H9 (cell line): ENCODE data around the gene CLUH. TPM values are rescaled to one million over a fixed set of nuclear protein-coding genes. Genes with fewer than 3 reads are reported as not detected.

Experiments
- DNase-seq: peaks from one replicate; pipeline ENCODE4 v3.0.0-alpha.2; 2017
- H2AFZ ChIP-seq: one replicate; pipeline ENCODE4 v1.6.1; 2013; ENCODE audit warnings: mild to moderate bottlenecking, low read length, control low read depth, moderate library complexity
- H2AK5ac ChIP-seq: 2 replicates; pipeline ENCODE4 v1.6.1; 2013; ENCODE audit warnings: low read length, control low read depth, mixed read lengths; ENCODE audit not compliant: insufficient read length
- H2BK120ac ChIP-seq: one replicate; pipeline ENCODE4 v1.6.1; 2013; ENCODE audit warnings: low read depth, mild to moderate bottlenecking, low read length, control low read depth, inconsistent platforms; ENCODE audit not compliant: poor library complexity, severe bottlenecking
- H2BK12ac ChIP-seq: 2 replicates; pipeline ENCODE4 v1.6.1; 2013; ENCODE audit warnings: low read length, control low read depth, mixed read lengths, low read depth; ENCODE audit not compliant: insufficient read length
- H2BK15ac ChIP-seq: 2 replicates; pipeline ENCODE4 v1.6.1; 2013; ENCODE audit warnings: low read depth, low read length, control low read depth
- H2BK20ac ChIP-seq: one replicate; pipeline ENCODE4 v1.6.1; 2013; ENCODE audit warnings: low read depth, mild to moderate bottlenecking, low read length, control low read depth, inconsistent platforms; ENCODE audit not compliant: poor library complexity, severe bottlenecking
- H2BK5ac ChIP-seq: 2 replicates; pipeline ENCODE4 v1.6.1; 2013; ENCODE audit warnings: low read length, control low read depth, mixed read lengths; ENCODE audit not compliant: insufficient read length
- H3K14ac ChIP-seq: 2 replicates; pipeline ENCODE4 v1.6.1; 2013; ENCODE audit warnings: low read length, control low read depth; ENCODE audit not compliant: insufficient read depth
- H3K18ac ChIP-seq: 2 replicates; pipeline ENCODE4 v1.6.1; 2013; ENCODE audit warnings: low read depth, mild to moderate bottlenecking, mixed read lengths, low read length, control low read depth; ENCODE audit not compliant: insufficient read length
- H3K23ac ChIP-seq: 2 replicates; pipeline ENCODE4 v1.6.1; 2013; ENCODE audit warnings: low read length, control low read depth, mixed read lengths, low read depth; ENCODE audit not compliant: insufficient read length
- H3K23me2 ChIP-seq: 2 replicates; pipeline ENCODE4 v1.6.1; 2013; ENCODE audit warnings: low read depth, mild to moderate bottlenecking, mixed read lengths, low read length, control low read depth; ENCODE audit not compliant: insufficient read length, poor library complexity, severe bottlenecking
- H3K27ac ChIP-seq: 2 replicates; pipeline ENCODE4 v1.5.1; 2013; ENCODE audit warnings: low read length, control low read depth, mixed read lengths, low read depth; ENCODE audit not compliant: insufficient read length
- H3K27me3 ChIP-seq: 2 replicates; pipeline ENCODE4 v1.6.1; 2013; ENCODE audit warnings: low read length, control low read depth, inconsistent platforms; ENCODE audit not compliant: insufficient read depth
- H3K4ac ChIP-seq: 2 replicates; pipeline ENCODE4 v1.6.1; 2013; ENCODE audit warnings: low read depth, mild to moderate bottlenecking, control low read depth, inconsistent platforms, low read length, moderate library complexity
- H3K4me1 ChIP-seq: 2 replicates; pipeline ENCODE4 v1.6.1; 2013; ENCODE audit warnings: low read length, control low read depth, inconsistent platforms; ENCODE audit not compliant: insufficient read depth
- H3K4me2 ChIP-seq: 2 replicates; pipeline ENCODE4 v1.6.1; 2013; ENCODE audit warnings: low read length, control low read depth, mixed read lengths; ENCODE audit not compliant: insufficient read length, insufficient read depth
- H3K56ac ChIP-seq: 2 replicates; pipeline ENCODE4 v1.6.1; 2013; ENCODE audit warnings: low read depth, mild to moderate bottlenecking, mixed read lengths, low read length, control low read depth; ENCODE audit not compliant: insufficient read length
- H3K79me1 ChIP-seq: 2 replicates; pipeline ENCODE4 v1.6.1; 2013; ENCODE audit warnings: low read depth, mild to moderate bottlenecking, moderate library complexity, low read length, control low read depth, inconsistent platforms; ENCODE audit not compliant: insufficient read depth, poor library complexity, severe bottlenecking
- H3K79me2 ChIP-seq: 2 replicates; pipeline ENCODE4 v1.6.1; 2013; ENCODE audit warnings: low read length, control low read depth, inconsistent platforms; ENCODE audit not compliant: insufficient read depth
- H3K9ac ChIP-seq: 2 replicates; pipeline ENCODE4 v1.6.1; 2013; ENCODE audit warnings: low read length, control low read depth, mixed read lengths; ENCODE audit not compliant: insufficient read length; ENCODE audit errors: extremely low read depth
- H3K9me3 ChIP-seq: one replicate; pipeline ENCODE4 v1.6.1; 2013; ENCODE audit warnings: low read depth, low read length, inconsistent platforms; ENCODE audit not compliant: control insufficient read depth
- H3T11ph ChIP-seq: one replicate; pipeline ENCODE4 v1.6.1; 2013; ENCODE audit warnings: mild to moderate bottlenecking, low read length, control low read depth, inconsistent platforms
- H4K20me1 ChIP-seq: one replicate; pipeline ENCODE4 v1.6.1; 2013; ENCODE audit not compliant: control insufficient read depth, insufficient read length, insufficient read depth
- H4K5ac ChIP-seq: 2 replicates; pipeline ENCODE4 v1.6.1; 2013; ENCODE audit warnings: low read depth, mild to moderate bottlenecking, mixed read lengths, low read length, control low read depth; ENCODE audit not compliant: insufficient read length
- H4K8ac ChIP-seq: replicated peaks from 2 replicates; pipeline ENCODE4 v1.6.1; 2013; ENCODE audit warnings: low read length, control low read depth, mixed read lengths, low read depth; ENCODE audit not compliant: insufficient read length
- H4K91ac ChIP-seq: 2 replicates; pipeline ENCODE4 v1.6.1; 2013; ENCODE audit warnings: low read depth, mild to moderate bottlenecking, moderate library complexity, mixed read lengths, low read length, control low read depth; ENCODE audit not compliant: insufficient read length
- H3K27ac Mint-ChIP-seq, 3 experiments: 2 replicates in 2 of 3; 3 replicates in 1 of 3; pipeline ENCODE4 v1.8.0; 2020 to 2021; ENCODE audit warnings: mixed read lengths in 3 of 3, mild to moderate bottlenecking in 1 of 3, moderate library complexity in 1 of 3
- H3K27me3 Mint-ChIP-seq: 2 replicates; pipeline ENCODE4 v1.8.0; 2021; ENCODE audit warnings: low read depth, mild to moderate bottlenecking, moderate library complexity, mixed read lengths
- H3K36me3 Mint-ChIP-seq, 3 experiments: 2 replicates in 2 of 3; 3 replicates in 1 of 3; pipeline ENCODE4 v1.8.0; 2020 to 2021; ENCODE audit warnings: low read depth in 3 of 3, mixed read lengths in 3 of 3; ENCODE audit not compliant: insufficient read depth in 1 of 3
- H3K4me1 Mint-ChIP-seq, 2 experiments: 2 replicates each; pipeline ENCODE4 v1.8.0; 2020; ENCODE audit warnings: mixed read lengths in 2 of 2
- H3K4me3 Mint-ChIP-seq, 2 experiments: 2 replicates in 1 of 2; 3 replicates in 1 of 2; pipeline ENCODE4 v1.8.0; 2020 to 2021; ENCODE audit warnings: mild to moderate bottlenecking in 2 of 2, mixed read lengths in 2 of 2, moderate library complexity in 1 of 2
- H3K9me3 Mint-ChIP-seq, 2 experiments: 2 replicates in 1 of 2; 3 replicates in 1 of 2; pipeline ENCODE4 v1.8.0; 2020; ENCODE audit warnings: mild to moderate bottlenecking in 2 of 2, mixed read lengths in 2 of 2, moderate library complexity in 1 of 2
- WGBS: extraction: QIAGEN DNeasy Blood & Tissue Kit; methylation state at CpG from one replicate; pipeline ENCODE4 v1.1.7; 2013; ENCODE audit warnings: missing lambda C conversion rate, low lambda C conversion rate, mixed read lengths; ENCODE audit not compliant: insufficient read length; ENCODE audit errors: extremely low coverage; 5-methylcytosine and 5-hydroxymethylcytosine counted together
- total RNA-seq: library from RNA; stranded (reverse); gene quantifications from 2 replicates; pipeline ENCODE4 v1.2.1, GENCODE V29; 2021
- TF ChIP-seq, protein P1 (sequence below): fragments of 200-600 bp; sonication (generic); conservative IDR thresholded peaks from 3 replicates; pipeline ENCODE4 v1.8.0; 2021; ENCODE audit warnings: antibody characterized with exemption, mild to moderate bottlenecking

CLUH gene
- total RNA-seq, 1 experiment from 2014 or later: 91.3 TPM

DNA sequence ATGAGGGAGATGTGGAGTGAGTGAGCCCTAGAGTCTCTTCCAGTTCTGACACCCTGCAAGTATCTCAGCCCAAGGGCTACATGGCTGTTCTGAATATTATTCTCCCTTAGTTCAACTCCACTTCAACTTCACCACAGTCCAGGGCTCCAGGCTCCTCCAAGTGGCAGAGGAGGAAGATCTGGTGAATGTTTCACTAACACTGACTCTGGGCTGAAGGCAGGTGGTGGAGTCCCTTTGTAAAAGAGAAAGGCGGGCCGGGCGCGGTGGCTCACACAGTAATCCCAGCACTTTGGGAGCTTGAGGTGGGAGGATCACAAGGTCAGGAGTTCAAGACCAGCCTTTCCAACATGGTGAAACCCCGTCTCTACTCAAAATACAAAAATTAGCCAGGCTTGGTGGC is 24.3 kb upstream of the CLUH start:
- no peak overlapping the region for H3K4ac ChIP-seq
- no peak overlapping the region for H3K27ac ChIP-seq
- H2BK12ac ChIP-seq: no peak overlapping the region
- TF ChIP-seq, protein P1, sequence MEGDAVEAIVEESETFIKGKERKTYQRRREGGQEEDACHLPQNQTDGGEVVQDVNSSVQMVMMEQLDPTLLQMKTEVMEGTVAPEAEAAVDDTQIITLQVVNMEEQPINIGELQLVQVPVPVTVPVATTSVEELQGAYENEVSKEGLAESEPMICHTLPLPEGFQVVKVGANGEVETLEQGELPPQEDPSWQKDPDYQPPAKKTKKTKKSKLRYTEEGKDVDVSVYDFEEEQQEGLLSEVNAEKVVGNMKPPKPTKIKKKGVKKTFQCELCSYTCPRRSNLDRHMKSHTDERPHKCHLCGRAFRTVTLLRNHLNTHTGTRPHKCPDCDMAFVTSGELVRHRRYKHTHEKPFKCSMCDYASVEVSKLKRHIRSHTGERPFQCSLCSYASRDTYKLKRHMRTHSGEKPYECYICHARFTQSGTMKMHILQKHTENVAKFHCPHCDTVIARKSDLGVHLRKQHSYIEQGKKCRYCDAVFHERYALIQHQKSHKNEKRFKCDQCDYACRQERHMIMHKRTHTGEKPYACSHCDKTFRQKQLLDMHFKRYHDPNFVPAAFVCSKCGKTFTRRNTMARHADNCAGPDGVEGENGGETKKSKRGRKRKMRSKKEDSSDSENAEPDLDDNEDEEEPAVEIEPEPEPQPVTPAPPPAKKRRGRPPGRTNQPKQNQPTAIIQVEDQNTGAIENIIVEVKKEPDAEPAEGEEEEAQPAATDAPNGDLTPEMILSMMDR: no peak
- no peak overlapping the region for H2BK120ac ChIP-seq
- H4K8ac ChIP-seq: no peak overlapping the region
- H3T11ph ChIP-seq: no peak overlapping the region
- H4K5ac ChIP-seq: no peak overlapping the region
- no peak overlapping the region for H4K91ac ChIP-seq
- no peak overlapping the region for H3K4me2 ChIP-seq
- H3K23ac ChIP-seq: no peak overlapping the region
- no peak overlapping the region for H2AFZ ChIP-seq
- H3K27me3 ChIP-seq: no peaks in the 10 kb centered on the region
- no peak overlapping the region for H3K4me3 Mint-ChIP-seq
- H3K14ac ChIP-seq: no peak overlapping the region
- no peaks in the 10 kb centered on the region for H4K20me1 ChIP-seq
- peaks cover 0 to 13% (median 12%) of the 10 kb centered on the region in 3 experiments; a peak in 4 of 7 replicates for H3K36me3 Mint-ChIP-seq
- no peak overlapping the region for H2BK20ac ChIP-seq
- peaks cover 4% of the 10 kb centered on the region for H3K23me2 ChIP-seq
- no peak overlapping the region for H2BK5ac ChIP-seq
- no peaks in the 10 kb centered on the region for H3K4me1 Mint-ChIP-seq
- H3K9me3 Mint-ChIP-seq: no peaks in the 10 kb centered on the region
- H3K27me3 Mint-ChIP-seq: no peaks in the 10 kb centered on the region; the same call in 1 of the 2 replicates
- no peak overlapping the region for H3K56ac ChIP-seq
- no peaks in the 10 kb centered on the region for H3K79me2 ChIP-seq
- no peak overlapping the region for H2BK15ac ChIP-seq
- H3K9me3 ChIP-seq: no peaks in the 10 kb centered on the region
- no CpG with 5 or more reads among the region's 5 CpGs for WGBS
- no peak overlapping the region for H3K9ac ChIP-seq
- no peak overlapping the region for H3K18ac ChIP-seq
- no peak for DNase-seq
- H3K27ac Mint-ChIP-seq: peak overlapping the region in 1 of 3 experiments; percentile 78; a peak in 1 of 7 replicates
- no peak overlapping the region for H2AK5ac ChIP-seq
- H3K4me1 ChIP-seq: no peaks in the 10 kb centered on the region
- H3K79me1 ChIP-seq: no peaks in the 10 kb centered on the region
